ENCODE data around the gene RSPH6A.

DNA sequence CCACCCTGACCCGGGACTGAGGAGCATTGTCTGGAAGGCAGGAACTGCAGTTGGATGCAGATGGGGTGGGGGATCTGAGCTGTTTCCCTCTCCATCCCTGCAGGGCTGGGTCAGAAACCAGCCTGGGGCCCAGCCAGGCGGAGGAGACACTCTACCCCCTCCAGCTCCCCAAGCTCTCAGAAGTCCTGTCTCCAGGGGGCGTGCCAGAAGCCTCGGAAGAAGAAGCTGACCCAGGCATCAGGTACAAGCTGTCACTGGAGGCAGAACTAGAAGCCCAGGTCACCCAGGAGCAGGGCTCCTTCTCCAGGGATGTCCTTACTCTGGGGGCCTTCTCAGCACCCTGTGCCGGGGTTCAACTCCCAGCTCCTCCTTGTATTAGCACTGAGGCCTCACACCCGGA lies 61.6 kb downstream of the RSPH6A start:
- TF ChIP-seq CTCF (IDR thresholded peaks at IDR 0.05) (no peak), ZFX (IDR thresholded peaks at IDR 0.05; ENCODE audit: borderline replicate concordance) (no peak)
